Activated B cell treated with CpG ODN at 0.5 μM for 24 hours (primary cell): ENCODE results near the gene FBXL3. TPM values are rescaled to one million over a fixed set of nuclear protein-coding genes. Genes with fewer than 3 reads are reported as not detected.

Source experiments
- ATAC-seq: fragments of 200-7000 bp; cut with Tn5 transposase; one replicate; pipeline ENCODE4 v1.10.0; 2021; ENCODE audit warnings: low read depth, mild to moderate bottlenecking, moderate library complexity
- CTCF ChIA-PET: fragments of 350-600 bp; sonication (Branson Sonifier 250); formaldehyde crosslinking; loops from one replicate; lab custom pipeline; 2021; ENCODE audit warnings: antibody characterized with exemption; lab: Charles Lee
- POLR2A ChIA-PET: fragments of 350-600 bp; sonication (Branson Sonifier 250); formaldehyde crosslinking; loops from one replicate; lab custom pipeline; 2021; ENCODE audit warnings: antibody characterized with exemption; lab: Charles Lee
- DNase-seq: peaks from one replicate; pipeline ENCODE4 v3.0.0; 2022
- H3K27ac Mint-ChIP-seq: one replicate; pipeline ENCODE4 v1.8.0; 2020; ENCODE audit warnings: mixed read lengths
- H3K27me3 Mint-ChIP-seq: one replicate; pipeline ENCODE4 v1.8.0; 2021; ENCODE audit warnings: mixed read lengths
- H3K36me3 Mint-ChIP-seq: one replicate; pipeline ENCODE4 v1.8.0; 2021; ENCODE audit warnings: low read depth, mixed read lengths
- H3K4me1 Mint-ChIP-seq: one replicate; pipeline ENCODE4 v1.8.0; 2021; ENCODE audit warnings: mixed read lengths
- H3K4me3 Mint-ChIP-seq: one replicate; pipeline ENCODE4 v1.8.0; 2020; ENCODE audit warnings: mild to moderate bottlenecking, mixed read lengths
- H3K9me3 Mint-ChIP-seq: one replicate; pipeline ENCODE4 v1.8.0; 2020; ENCODE audit warnings: mixed read lengths
- intact Hi-C: fragments of 100-400 bp; cut with micrococcal nuclease; formaldehyde crosslinking; loops from one replicate; pipeline ENCODE4 v1.15.1; 2024
- total RNA-seq: library from RNA; stranded (reverse); gene quantifications from 2 replicates; pipeline ENCODE4 v1.2.3, GENCODE V29; 2022
- TF ChIP-seq, protein P1 (sequence below): fragments of 200-600 bp; IDR thresholded peaks from one replicate; pipeline ENCODE4 v1.8.0; 2022; ENCODE audit warnings: antibody characterized with exemption, mild to moderate bottlenecking

The FBXL3 gene
- total RNA-seq, 1 donor from 2014 or later: 49.8 TPM

DNA sequence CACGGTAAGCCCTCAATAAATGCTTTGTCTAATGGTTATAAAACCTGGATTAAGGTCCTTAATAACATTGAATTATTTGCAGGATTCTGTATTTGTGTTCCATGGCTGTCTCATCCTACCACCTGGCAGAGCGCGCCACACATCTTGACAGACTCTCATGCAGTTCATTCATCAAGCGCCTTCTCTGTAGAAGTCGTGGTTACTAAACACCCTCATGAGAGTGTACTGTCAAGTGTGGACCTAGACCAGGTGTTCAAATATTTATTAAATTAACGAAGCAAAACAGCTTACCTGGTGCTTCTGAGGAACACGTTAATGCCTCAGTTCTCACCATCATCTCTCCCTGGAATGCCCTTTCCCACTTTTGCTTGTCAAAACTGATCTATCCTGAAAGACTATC is 13.1 kb upstream of the FBXL3 start:
- CTCF ChIA-PET: no interaction called here
- H3K4me1 Mint-ChIP-seq: no peaks in the 10 kb centered on the region
- ATAC-seq (no peak), DNase-seq (no peak)
- H3K36me3 Mint-ChIP-seq: peaks cover 10% of the 10 kb centered on the region
- intact Hi-C loops: no loop called here
- no peak overlapping the region for H3K4me3 Mint-ChIP-seq
- no peak overlapping the region for H3K27ac Mint-ChIP-seq
- no peaks in the 10 kb centered on the region for H3K27me3 Mint-ChIP-seq
- TF ChIP-seq, protein P1, sequence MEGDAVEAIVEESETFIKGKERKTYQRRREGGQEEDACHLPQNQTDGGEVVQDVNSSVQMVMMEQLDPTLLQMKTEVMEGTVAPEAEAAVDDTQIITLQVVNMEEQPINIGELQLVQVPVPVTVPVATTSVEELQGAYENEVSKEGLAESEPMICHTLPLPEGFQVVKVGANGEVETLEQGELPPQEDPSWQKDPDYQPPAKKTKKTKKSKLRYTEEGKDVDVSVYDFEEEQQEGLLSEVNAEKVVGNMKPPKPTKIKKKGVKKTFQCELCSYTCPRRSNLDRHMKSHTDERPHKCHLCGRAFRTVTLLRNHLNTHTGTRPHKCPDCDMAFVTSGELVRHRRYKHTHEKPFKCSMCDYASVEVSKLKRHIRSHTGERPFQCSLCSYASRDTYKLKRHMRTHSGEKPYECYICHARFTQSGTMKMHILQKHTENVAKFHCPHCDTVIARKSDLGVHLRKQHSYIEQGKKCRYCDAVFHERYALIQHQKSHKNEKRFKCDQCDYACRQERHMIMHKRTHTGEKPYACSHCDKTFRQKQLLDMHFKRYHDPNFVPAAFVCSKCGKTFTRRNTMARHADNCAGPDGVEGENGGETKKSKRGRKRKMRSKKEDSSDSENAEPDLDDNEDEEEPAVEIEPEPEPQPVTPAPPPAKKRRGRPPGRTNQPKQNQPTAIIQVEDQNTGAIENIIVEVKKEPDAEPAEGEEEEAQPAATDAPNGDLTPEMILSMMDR: no peak
- POLR2A ChIA-PET: no interaction called here
- no peaks in the 10 kb centered on the region for H3K9me3 Mint-ChIP-seq

DNA sequence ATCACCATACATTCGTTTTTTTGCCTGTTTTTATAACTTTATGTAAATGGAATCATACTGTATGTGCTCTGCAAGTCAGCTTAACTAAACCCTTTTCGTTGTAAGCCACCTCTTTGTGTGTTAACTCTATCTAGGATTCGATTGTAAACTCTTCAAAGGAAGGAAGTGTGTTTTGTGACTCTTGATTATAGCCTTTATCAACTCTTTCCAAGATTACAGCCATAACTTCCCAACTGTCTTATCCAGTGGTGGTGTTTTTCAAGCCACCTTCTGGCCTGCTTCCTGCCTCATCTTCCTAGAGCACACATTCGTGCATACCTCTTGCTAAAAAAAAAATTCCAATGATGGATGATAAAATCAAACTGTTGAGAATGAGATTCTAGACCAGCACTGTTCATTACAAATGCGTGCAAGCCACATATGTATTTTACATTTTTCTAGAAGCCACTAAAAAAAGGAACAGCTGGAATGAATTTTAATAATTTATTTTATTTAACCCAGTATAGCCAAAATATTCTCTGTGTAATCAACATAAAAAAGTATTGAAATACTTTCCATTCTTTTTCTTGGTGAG is 12.0 kb upstream of the FBXL3 start:
- Mint-ChIP-seq H3K9me3 (no peaks in the 10 kb centered on the region), H3K27ac (no peak overlapping the region), H3K4me3 (no peak overlapping the region), H3K4me1 (no peaks in the 10 kb centered on the region), H3K27me3 (no peaks in the 10 kb centered on the region), H3K36me3 (peaks cover 3% of the 10 kb centered on the region)
- TF ChIP-seq, protein P1: no peak
- intact Hi-C loops: no loop called here
- ChIA-PET CTCF (no interaction called here), POLR2A (no interaction called here)
- DNase-seq: no peak
- no peak for ATAC-seq

DNA sequence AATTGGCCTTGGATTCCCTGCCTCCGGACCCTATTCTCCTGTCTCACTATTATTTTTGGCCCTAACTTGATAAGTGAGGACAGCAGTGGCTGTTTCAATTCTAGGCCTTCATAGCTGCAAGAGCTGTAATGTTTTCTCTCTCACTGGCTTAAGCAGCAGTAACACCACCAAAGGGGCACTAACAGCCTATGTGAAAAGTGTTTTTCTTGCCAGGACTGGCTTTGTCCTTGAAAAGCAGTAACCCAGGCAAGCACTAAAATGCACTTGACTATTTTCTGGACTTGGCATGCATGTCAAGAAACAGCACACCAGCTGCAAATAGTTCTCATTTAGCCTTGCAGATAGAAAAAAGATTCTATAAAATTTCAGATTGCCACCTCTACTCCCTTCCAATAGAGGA is 9.3 kb upstream of the FBXL3 start:
- POLR2A ChIA-PET: no interaction called here
- no peak for ATAC-seq
- TF ChIP-seq, protein P1: no peak
- Mint-ChIP-seq H3K27me3 (no peaks in the 10 kb centered on the region), H3K27ac (no peak overlapping the region), H3K4me3 (no peak overlapping the region), H3K9me3 (no peaks in the 10 kb centered on the region), H3K4me1 (no peaks in the 10 kb centered on the region), H3K36me3 (no peaks in the 10 kb centered on the region)
- CTCF ChIA-PET: no interaction called here
- intact Hi-C loops: no loop called here
- DNase-seq: no peak

DNA sequence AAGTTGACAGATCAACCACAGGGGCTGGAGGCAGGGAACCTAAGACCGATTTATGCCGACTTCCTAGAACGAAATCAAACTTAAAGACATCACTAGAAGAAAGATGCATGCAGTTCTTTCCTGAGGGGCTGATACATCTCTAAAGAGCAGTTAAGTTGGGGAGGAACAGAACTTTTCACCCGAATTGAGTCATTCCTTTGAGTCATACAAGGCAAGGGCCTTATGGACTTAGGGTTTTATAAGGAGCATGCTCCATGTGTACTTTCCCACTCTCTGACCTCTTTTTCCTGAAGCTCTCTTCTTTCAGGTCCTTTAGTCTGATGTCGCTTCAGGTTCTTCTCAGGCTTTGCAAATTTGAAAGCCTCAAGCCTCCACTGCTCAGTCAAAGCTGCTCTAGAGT is 7.9 kb upstream of the FBXL3 start:
- no peaks in the 10 kb centered on the region for H3K9me3 Mint-ChIP-seq
- POLR2A ChIA-PET: interaction anchor here (0.6 kb wide), 1 partner anchor 9 kb away, joined by 3 read pairs; no protein-coding TSS in a partner anchor
- ATAC-seq (no peak), DNase-seq (no peak)
- no peak overlapping the region for H3K27ac Mint-ChIP-seq
- no peaks in the 10 kb centered on the region for H3K36me3 Mint-ChIP-seq
- H3K27me3 Mint-ChIP-seq: no peaks in the 10 kb centered on the region
- intact Hi-C loops: no loop called here
- H3K4me1 Mint-ChIP-seq: no peaks in the 10 kb centered on the region
- H3K4me3 Mint-ChIP-seq: no peak overlapping the region
- CTCF ChIA-PET: no interaction called here
- TF ChIP-seq, protein P1: no peak

DNA sequence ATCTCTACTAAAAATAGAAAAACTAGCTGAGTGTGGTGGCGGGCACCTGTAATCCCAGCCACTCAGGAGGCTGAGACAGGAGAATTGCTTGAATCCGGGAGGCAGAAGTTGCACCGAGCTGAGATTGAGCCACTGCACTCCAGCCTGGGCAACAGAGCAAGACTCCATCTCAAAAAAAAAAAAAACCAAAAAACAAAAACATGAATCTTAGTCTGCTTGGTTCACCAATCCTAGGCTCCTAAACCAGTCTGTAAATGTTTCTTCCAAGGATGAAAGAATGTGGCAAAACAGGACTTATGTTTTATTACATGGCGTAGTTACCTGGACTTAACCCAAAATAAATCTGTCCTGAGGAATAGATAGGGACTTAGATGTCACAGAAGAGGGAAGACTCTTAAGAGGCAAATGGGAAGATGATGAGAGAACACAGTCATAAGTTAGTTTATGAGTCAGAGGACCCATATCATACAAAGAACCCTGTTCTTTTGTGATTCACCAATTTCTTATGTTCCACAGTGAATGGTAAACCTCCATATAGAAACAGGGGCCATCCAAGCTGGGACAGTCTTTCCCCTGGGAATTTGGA is 6.9 kb upstream of the FBXL3 start:
- no peak for DNase-seq
- POLR2A ChIA-PET: no interaction called here
- intact Hi-C loops: no loop called here
- Mint-ChIP-seq H3K36me3 (no peaks in the 10 kb centered on the region), H3K4me1 (no peaks in the 10 kb centered on the region), H3K27me3 (no peaks in the 10 kb centered on the region), H3K27ac (no peak overlapping the region), H3K9me3 (no peaks in the 10 kb centered on the region), H3K4me3 (no peak overlapping the region)
- TF ChIP-seq, protein P1: no peak
- no peak for ATAC-seq
- CTCF ChIA-PET: no interaction called here
